Endothelial cell of umbilical vein (primary cell): Measurements from ENCODE around the gene BABAM2. TPM values are rescaled to one million over a fixed set of nuclear protein-coding genes. Genes with fewer than 3 reads are reported as not detected.

Source experiments
- BruUV-seq: library from RNA; stranded (reverse); fragments of 400-500 nt; replicated peaks from 2 replicates; lab custom pipeline; 2021; lab: Mats Ljungman, UMichigan
- CTCF ChIA-PET: fragments of 300-600, 350-600 bp; sonication (Branson Sonifier 250); formaldehyde crosslinking; loops from one replicate; lab custom pipeline; 2021; ENCODE audit warnings: antibody characterized with exemption, inconsistent platforms; lab: Charles Lee
- POLR2A ChIA-PET: fragments of 300-600, 350-600 bp; sonication (Branson Sonifier 250); formaldehyde crosslinking; loops from one replicate; lab custom pipeline; 2021; ENCODE audit warnings: antibody characterized with exemption, inconsistent platforms; lab: Charles Lee
- DNase-seq: peaks from one replicate; pipeline ENCODE4 v3.0.0-alpha.2; 2011; ENCODE audit warnings: low read depth, low spot score
- FAIRE-seq: peaks from 2 replicates; lab custom pipeline; 2011; peaks lifted over from hg19 to GRCh38; lab: Jason Lieb, UNC
- H2AFZ ChIP-seq: 2 replicates; pipeline ENCODE4 v1.6.0; 2012; ENCODE audit warnings: low read depth, low read length, control low read depth, inconsistent platforms
- H3K27ac ChIP-seq: 2 replicates; pipeline ENCODE4 v1.5.1; 2011; ENCODE audit warnings: low read depth, mild to moderate bottlenecking, control low read depth, low read length, moderate library complexity; ENCODE audit not compliant: insufficient read depth
- H3K27me3 ChIP-seq, 2 experiments: 2 replicates each; pipeline versions ENCODE4 v1.6.0 to v1.6.1; 2011; ENCODE audit warnings: low read length in 2 of 2, mixed read lengths in 1 of 2; ENCODE audit not compliant: control insufficient read depth in 2 of 2, insufficient read depth in 2 of 2
- H3K36me3 ChIP-seq, 2 experiments: 2 replicates in 1 of 2; 3 replicates in 1 of 2; pipeline ENCODE4 v1.5.1; 2011; ENCODE audit warnings: low read length in 2 of 2, mild to moderate bottlenecking in 1 of 2, moderate library complexity in 1 of 2; ENCODE audit not compliant: control insufficient read depth in 2 of 2, insufficient read depth in 2 of 2; ENCODE audit errors: extremely low read depth in 1 of 2
- H3K4me1 ChIP-seq: 3 replicates; pipeline ENCODE4 v1.5.1; 2011; ENCODE audit warnings: mild to moderate bottlenecking, low read length; ENCODE audit not compliant: control insufficient read depth, insufficient read depth; ENCODE audit errors: extremely low read depth
- H3K4me2 ChIP-seq: 2 replicates; pipeline ENCODE4 v1.6.1; 2011; ENCODE audit warnings: low read length, control low read depth, mixed read lengths; ENCODE audit not compliant: insufficient read depth
- H3K4me3 ChIP-seq, 3 experiments: fragments of 200-600 bp in 1 of 3; sonication (generic), shearing (Covaris generic) in 1 of 3; replicated peaks in 1 of 3; 2 replicates each; pipeline ENCODE4 v1.5.1; 2011 to 2016; ENCODE audit warnings: control low read depth in 3 of 3, low read length in 3 of 3, mild to moderate bottlenecking in 2 of 3, inconsistent platforms in 1 of 3, low read depth in 1 of 3, moderate library complexity in 1 of 3; ENCODE audit not compliant: insufficient read depth in 1 of 3
- H3K79me2 ChIP-seq: 2 replicates; pipeline ENCODE4 v1.6.0; 2012; ENCODE audit warnings: low read length, inconsistent platforms; ENCODE audit not compliant: control insufficient read depth, insufficient read depth
- H3K9ac ChIP-seq: replicated peaks from 2 replicates; pipeline ENCODE3; 2011; ENCODE audit warnings: low read length, control low read depth; ENCODE audit not compliant: insufficient read depth; ENCODE audit errors: extremely low read depth
- H3K9me1 ChIP-seq: replicated peaks from 3 replicates; pipeline ENCODE4 v1.6.0; 2011; ENCODE audit warnings: mild to moderate bottlenecking, low read length; ENCODE audit not compliant: control insufficient read depth, insufficient read depth; ENCODE audit errors: extremely low read depth
- H3K9me3 ChIP-seq: replicated peaks from 2 replicates; pipeline ENCODE4 v1.5.1; 2012; ENCODE audit warnings: low read length, inconsistent platforms; ENCODE audit not compliant: control insufficient read depth, insufficient read depth
- H4K20me1 ChIP-seq: replicated peaks from 2 replicates; pipeline ENCODE3; 2011; ENCODE audit warnings: mild to moderate bottlenecking, low read length; ENCODE audit not compliant: control insufficient read depth, insufficient read depth; ENCODE audit errors: extremely low read depth
- EZH2 ChIP-seq: IDR thresholded peaks from 2 replicates; pipeline ENCODE4 v1.6.1; 2012; ENCODE audit warnings: borderline replicate concordance, low read depth, mild to moderate bottlenecking, moderate library complexity, low read length, inconsistent platforms; ENCODE audit not compliant: severe bottlenecking
- FOS ChIP-seq: IDR thresholded peaks from 2 replicates; pipeline ENCODE4 v1.6.1; 2011; ENCODE audit warnings: mild to moderate bottlenecking, low read length, moderate library complexity, borderline replicate concordance; ENCODE audit not compliant: insufficient read depth
- GATA2 ChIP-seq: IDR thresholded peaks from 2 replicates; pipeline ENCODE4 v1.7.0; 2011; ENCODE audit warnings: low read depth, mild to moderate bottlenecking, moderate library complexity, mixed read lengths, low read length; ENCODE audit not compliant: insufficient read length, insufficient read depth
- JUN ChIP-seq: IDR thresholded peaks from 2 replicates; pipeline ENCODE4 v1.6.1; 2011; ENCODE audit warnings: borderline replicate concordance, low read depth; ENCODE audit not compliant: insufficient read length, insufficient read depth
- MYC ChIP-seq: IDR thresholded peaks from one replicate; pipeline ENCODE4 v1.6.1; 2011; ENCODE audit warnings: mild to moderate bottlenecking, low read depth, low read length
- POLR2AphosphoS5 ChIP-seq: IDR thresholded peaks from 2 replicates; pipeline ENCODE4 v1.6.1; 2012; ENCODE audit warnings: low read depth, mild to moderate bottlenecking, control low read depth, low read length, moderate library complexity; ENCODE audit not compliant: insufficient read depth
- dilution Hi-C: fragments of 300-500 bp; cut with MboI; formaldehyde crosslinking; loops from one replicate; pipeline ENCODE4 v1.15.0; 2019; ENCODE audit warnings: low sequenced_read_pairs; ENCODE audit not compliant: extremely low pct_ligation_motif_present
- intact Hi-C: fragments of 100-400 bp; cut with micrococcal nuclease; formaldehyde crosslinking; loops from one replicate; pipeline ENCODE4 v1.10.0; 2022
- polyA plus RNA-seq, 4 experiments: library from polyadenylated mRNA; depleted of rRNA in 3 of 4; stranded (reverse) in 3 of 4; unstranded in 1 of 4; fragments of >200 nt; gene quantifications; 2 replicates each; pipeline versions ENCODE4 v1.2.1 to v1.2.3, GENCODE V29; 2011 to 2012; ENCODE audit warnings: missing spikeins in 1 of 4
- total RNA-seq: library from RNA; stranded (reverse); gene quantifications from 2 replicates; pipeline ENCODE4 v1.2.3, GENCODE V29; 2021
- TF ChIP-seq, protein P1 (sequence below): IDR thresholded peaks from 2 replicates; pipeline ENCODE4 v1.6.1; 2011; ENCODE audit not compliant: insufficient read depth, insufficient read length
- TF ChIP-seq, protein P2 (sequence below), 2 donors: IDR thresholded peaks; 1 replicate in 1 of 2; 2 replicates in 1 of 2; pipeline ENCODE4 v1.5.1; 2011; ENCODE audit warnings: low read length in 2 of 2, mild to moderate bottlenecking in 2 of 2, moderate library complexity in 2 of 2, control low read depth in 1 of 2, inconsistent platforms in 1 of 2, low read depth in 1 of 2; ENCODE audit not compliant: insufficient read depth in 1 of 2; ENCODE audit errors: extremely low read depth in 1 of 2

Gene BABAM2
- total and polyA plus RNA-seq, 2 donors (not counting 3 experiments of a cell fraction or from before 2014, with no cell fraction given): 19.9 to 27.6 TPM

DNA sequence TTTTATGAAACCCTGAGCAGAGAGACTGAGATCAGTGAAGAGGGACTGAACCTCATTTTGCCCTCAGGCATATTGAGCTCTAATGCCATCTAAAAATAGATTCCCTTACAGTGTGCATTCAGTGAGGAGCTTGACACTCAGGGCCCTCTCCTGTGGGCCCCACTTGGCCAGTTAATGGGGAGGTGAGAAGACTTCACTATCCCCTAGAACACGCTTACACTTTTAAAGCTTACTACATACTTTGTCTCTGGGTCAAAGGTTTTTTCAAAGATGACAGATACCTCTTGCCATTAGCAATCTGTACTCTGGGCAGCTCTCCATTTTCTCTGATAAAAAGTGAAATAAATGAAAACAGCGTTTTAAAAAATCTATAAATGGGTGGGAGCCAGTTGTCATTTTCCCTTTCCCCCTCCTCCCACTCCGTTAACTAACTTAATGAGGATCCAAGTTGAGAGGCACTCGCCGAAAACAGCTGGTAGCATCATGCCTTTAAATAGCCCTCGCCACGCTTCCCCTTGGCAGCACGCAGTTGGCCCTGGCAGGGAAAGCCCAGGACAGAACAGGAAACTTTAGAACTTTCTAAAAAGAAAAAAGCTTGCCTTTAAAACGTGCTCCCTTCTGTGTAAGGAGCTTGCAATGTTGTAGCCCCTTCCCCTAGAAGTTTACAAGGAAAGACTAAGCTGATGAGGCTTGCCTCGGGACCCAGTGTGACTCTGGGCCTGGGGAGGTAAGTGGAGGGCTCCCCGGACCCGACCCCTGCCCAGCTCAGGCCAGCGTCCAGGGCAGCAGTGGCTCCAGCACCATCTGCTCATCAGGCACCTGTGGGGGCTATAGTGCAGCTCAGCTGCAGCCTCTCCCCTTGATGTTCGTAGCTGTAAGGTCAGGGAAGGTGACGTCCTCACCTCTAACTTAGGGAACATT is 443.3 kb downstream of the BABAM2 start:
- no peak overlapping the region for H2AFZ ChIP-seq
- ChIA-PET POLR2A (interaction anchor here (0.5 kb wide), 1 partner anchor 58 kb away, joined by 4 read pairs; no protein-coding TSS in a partner anchor), CTCF (interaction anchor here (1.0 kb wide), 1 partner anchor 22 kb away, joined by 3 read pairs; no protein-coding TSS in a partner anchor)

More for the DNA sequence above, 443.3 kb downstream of the BABAM2 start:
- Histone ChIP-seq H3K4me3 (no peak overlapping the region), H3K27me3 (no peaks in the 10 kb centered on the region), H3K27ac (no peak overlapping the region), H3K4me2 (no peak overlapping the region), H3K36me3 (no peaks in the 10 kb centered on the region), H3K9me3 (no peaks in the 10 kb centered on the region), H4K20me1 (no peaks in the 10 kb centered on the region), H3K9ac (no peak overlapping the region), H3K79me2 (no peaks in the 10 kb centered on the region), H3K9me1 (no peaks in the 10 kb centered on the region), H3K4me1 (peaks cover 9% of the 10 kb centered on the region)
- no TSS peak for BruUV-seq
- dilution Hi-C loops: no loop called here
- no peak for DNase-seq
- no peak for FAIRE-seq
- intact Hi-C loops: no loop called here
- TF ChIP-seq POLR2AphosphoS5 (no peak), EZH2 (no peak), MYC (no peak), FOS (no peak), JUN (no peak), GATA2 (no peak)
- TF ChIP-seq, protein P1, sequence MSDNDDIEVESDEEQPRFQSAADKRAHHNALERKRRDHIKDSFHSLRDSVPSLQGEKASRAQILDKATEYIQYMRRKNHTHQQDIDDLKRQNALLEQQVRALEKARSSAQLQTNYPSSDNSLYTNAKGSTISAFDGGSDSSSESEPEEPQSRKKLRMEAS: no peak
- TF ChIP-seq, protein P2, sequence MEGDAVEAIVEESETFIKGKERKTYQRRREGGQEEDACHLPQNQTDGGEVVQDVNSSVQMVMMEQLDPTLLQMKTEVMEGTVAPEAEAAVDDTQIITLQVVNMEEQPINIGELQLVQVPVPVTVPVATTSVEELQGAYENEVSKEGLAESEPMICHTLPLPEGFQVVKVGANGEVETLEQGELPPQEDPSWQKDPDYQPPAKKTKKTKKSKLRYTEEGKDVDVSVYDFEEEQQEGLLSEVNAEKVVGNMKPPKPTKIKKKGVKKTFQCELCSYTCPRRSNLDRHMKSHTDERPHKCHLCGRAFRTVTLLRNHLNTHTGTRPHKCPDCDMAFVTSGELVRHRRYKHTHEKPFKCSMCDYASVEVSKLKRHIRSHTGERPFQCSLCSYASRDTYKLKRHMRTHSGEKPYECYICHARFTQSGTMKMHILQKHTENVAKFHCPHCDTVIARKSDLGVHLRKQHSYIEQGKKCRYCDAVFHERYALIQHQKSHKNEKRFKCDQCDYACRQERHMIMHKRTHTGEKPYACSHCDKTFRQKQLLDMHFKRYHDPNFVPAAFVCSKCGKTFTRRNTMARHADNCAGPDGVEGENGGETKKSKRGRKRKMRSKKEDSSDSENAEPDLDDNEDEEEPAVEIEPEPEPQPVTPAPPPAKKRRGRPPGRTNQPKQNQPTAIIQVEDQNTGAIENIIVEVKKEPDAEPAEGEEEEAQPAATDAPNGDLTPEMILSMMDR (IDR thresholded peaks at IDR 0.05; ENCODE audit: extremely low read depth in 1 of 2, insufficient read depth in 1 of 2, low read depth in 1 of 2, low read length in 2 of 2): no peak
